OCI-LY3 (cell line): Measurements from ENCODE around the gene EYS.

Source experiments
- CTCF ChIP-seq: fragments of 200-600, 300-600 bp; sonication (generic); IDR thresholded peaks from 2 replicates; pipeline ENCODE4 v1.5.1; 2014; ENCODE audit warnings: antibody characterized with exemption, low read length, low read depth
- EZH2phosphoT487 ChIP-seq: fragments of 200-600 bp; shearing (Covaris generic); IDR thresholded peaks from 2 replicates; pipeline ENCODE4 v1.6.1; 2018; ENCODE audit warnings: antibody characterized with exemption, mixed run types, low read depth

- TF ChIP-seq EZH2phosphoT487 (no peak), CTCF (no peak)
These were observed 1652.2 kb downstream of the EYS start for GRCh38 chr6:64054861-64055260.
